OCI-LY1 (cell line): ENCODE measurements around the gene GSG1L.

Experiments used
- CTCF ChIP-seq: fragments of 200-600 bp; sonication (generic), shearing (Covaris generic); IDR thresholded peaks from 2 replicates; pipeline ENCODE4 v1.5.1; 2017; ENCODE audit warnings: mild to moderate bottlenecking, antibody characterized with exemption, low read length, moderate library complexity, mixed read lengths
- EZH2 ChIP-seq: fragments of 200-600 bp; sonication (generic), shearing (Covaris generic); IDR thresholded peaks from 2 replicates; pipeline ENCODE4 v1.8.0; 2017; ENCODE audit warnings: borderline replicate concordance, mixed run types, mild to moderate bottlenecking, antibody characterized with exemption, low read length, moderate library complexity, mixed read lengths

GRCh38 chr16:27828671-27829070, 234.8 kb downstream of the GSG1L start:
- TF ChIP-seq CTCF: no peak
- TF ChIP-seq EZH2: no peak
